ENCODE data around the gene ALAS1.

DNA sequence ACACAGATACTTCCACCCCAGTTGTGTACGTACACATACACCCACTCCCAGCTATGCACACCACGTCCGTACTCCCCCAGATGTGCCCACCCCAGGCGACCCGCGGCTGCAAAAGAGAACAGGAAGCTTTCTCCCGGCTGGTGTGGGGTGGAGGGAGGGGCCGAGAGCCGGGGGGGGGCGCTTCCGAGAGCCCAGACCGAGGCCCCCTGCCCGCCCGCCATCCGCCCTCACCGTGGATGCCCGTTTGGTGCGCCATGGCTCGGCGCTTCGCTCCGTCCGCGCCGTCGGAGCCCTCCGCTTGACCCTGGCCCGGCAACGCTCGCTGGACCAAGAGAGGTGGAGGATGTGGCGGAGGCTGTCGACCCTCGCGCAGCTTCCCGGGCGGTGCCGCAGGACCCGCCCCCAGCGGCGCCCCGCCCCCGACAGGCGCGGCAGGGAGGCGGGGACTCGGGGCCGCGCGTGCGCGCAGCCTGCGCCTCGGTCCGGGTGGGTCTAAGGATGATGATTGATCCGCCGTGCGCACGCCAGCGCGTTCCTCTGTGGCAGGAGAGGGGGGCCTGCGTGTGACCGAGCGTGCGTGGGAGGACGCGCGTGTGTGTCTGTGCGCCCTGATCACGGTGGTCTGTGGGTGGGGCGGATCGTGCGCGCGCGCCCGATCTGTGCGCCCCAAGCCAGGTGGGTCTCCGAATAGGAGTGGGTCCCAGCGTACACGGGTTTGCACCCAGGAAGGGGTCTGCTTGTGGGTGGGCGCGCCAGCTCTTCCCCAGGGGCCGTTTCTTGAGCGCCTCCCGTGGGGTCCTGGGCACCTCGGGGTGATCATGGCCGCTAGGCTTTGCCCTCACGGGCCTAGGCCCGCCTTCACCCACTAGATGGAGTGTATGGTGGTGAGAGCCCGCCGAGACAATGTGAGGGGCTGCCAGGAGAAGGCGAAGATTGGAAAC, 41.1 kb downstream of the ALAS1 start, which contains the start of gene TWF2:
- TF ChIP-seq EZH2 (IDR thresholded peaks at IDR 0.05; ENCODE audit: insufficient read depth, poor library complexity, severe bottlenecking) (no peak), EZH2phosphoT487 (IDR thresholded peaks at IDR 0.05; ENCODE audit: insufficient read depth, low read depth) (no peak)
